Nephron (organoid): Measurements from ENCODE around the gene PSMD11.

Experiments
- H3K27ac Mint-ChIP-seq, 3 experiments: 2 replicates each; pipeline ENCODE4 v1.8.0; 2020; ENCODE audit warnings: mixed read lengths in 3 of 3, mild to moderate bottlenecking in 2 of 3, moderate library complexity in 1 of 3
- H3K27me3 Mint-ChIP-seq: 2 replicates; pipeline ENCODE4 v1.8.0; 2021; ENCODE audit warnings: low read depth, mild to moderate bottlenecking, moderate library complexity, mixed read lengths
- H3K36me3 Mint-ChIP-seq: 2 replicates; pipeline ENCODE4 v1.8.0; 2020; ENCODE audit warnings: low read depth, mixed read lengths
- H3K4me1 Mint-ChIP-seq: 2 replicates; pipeline ENCODE4 v1.8.0; 2020; ENCODE audit warnings: mixed read lengths
- H3K4me3 Mint-ChIP-seq, 3 experiments: 2 replicates each; pipeline ENCODE4 v1.8.0; 2020; ENCODE audit warnings: mild to moderate bottlenecking in 3 of 3, mixed read lengths in 3 of 3, moderate library complexity in 2 of 3
- H3K9me3 Mint-ChIP-seq: 2 replicates; pipeline ENCODE4 v1.8.0; 2020; ENCODE audit warnings: mixed read lengths
- CTCF ChIP-seq, 3 experiments: fragments of 200-600 bp; sonication (generic); IDR thresholded peaks; one replicate each; pipeline ENCODE4 v1.5.0; 2021; ENCODE audit warnings: antibody characterized with exemption in 3 of 3; ENCODE audit not compliant: unreplicated experiment in 3 of 3

The PSMD11 gene

GRCh38 chr17:32529604-32530003 lies 85.3 kb downstream of the PSMD11 start:
- H3K4me3 Mint-ChIP-seq: no peak overlapping the region
- peaks cover 39% of the 10 kb centered on the region for H3K4me1 Mint-ChIP-seq
- H3K27me3 Mint-ChIP-seq: no peaks in the 10 kb centered on the region

More at GRCh38 chr17:32529604-32530003, 85.3 kb downstream of the PSMD11 start:
- no peaks in the 10 kb centered on the region for H3K9me3 Mint-ChIP-seq
- TF ChIP-seq CTCF (IDR thresholded peaks at IDR 0.05; ENCODE audit: unreplicated experiment in 3 of 3): no peak
- no peak overlapping the region for H3K27ac Mint-ChIP-seq
- peaks cover 4% of the 10 kb centered on the region for H3K36me3 Mint-ChIP-seq
